ENCODE data around the gene RBM33. TPM values are rescaled to one million over a fixed set of nuclear protein-coding genes. Genes with fewer than 3 reads are reported as not detected.

RBM33 gene
- total and polyA plus RNA-seq, 9 of the 15 experiments (the other 6 are each of a cell fraction or from before 2014, with no cell fraction given): 4.4 to 80.7 (median 27.3) TPM

GRCh38 chr7:155644178-155644970, at the start of gene RBM33 (continued):
- no peak for TF ChIP-seq HINFP (tag; conservative IDR thresholded peaks at IDR 0.05; ENCODE audit: low read depth)
- TF ChIP-seq ZNF280A (IDR thresholded peaks at IDR 0.05; ENCODE audit: low read depth, partially characterized antibody): no peak
- TF ChIP-seq KHSRP (IDR thresholded peaks at IDR 0.05): no peak
- TF ChIP-seq NR0B1 (IDR thresholded peaks at IDR 0.05; ENCODE audit: partially characterized antibody): no peak
- TF ChIP-seq E2F4 (CRISPR knock-in tag; IDR thresholded peaks at IDR 0.05; ENCODE audit: low read depth): peak; percentile 55; the same call in 1 of the 2 replicates
- TF ChIP-seq HNRNPK (IDR thresholded peaks at IDR 0.05; ENCODE audit: low read depth, low read length, poor library complexity, severe bottlenecking): peak; percentile 75
- no peak for TF ChIP-seq PREB (CRISPR knock-in tag; IDR thresholded peaks at IDR 0.05)
- TF ChIP-seq RBM14 (IDR thresholded peaks at IDR 0.05; ENCODE audit: borderline replicate concordance, insufficient read depth, low read depth, low read length): no peak
- no peak; the same call in 1 of the 2 replicates for TF ChIP-seq CREB3 (tag; conservative IDR thresholded peaks at IDR 0.05; ENCODE audit: low read depth)
- no peak for TF ChIP-seq FOXM1 (IDR thresholded peaks at IDR 0.05; ENCODE audit: low read depth)
- peak; percentile 74; the same call in 1 of the 2 replicates for TF ChIP-seq FOXM1 (CRISPR knock-in tag; IDR thresholded peaks at IDR 0.05; ENCODE audit: low read depth)
- TF ChIP-seq EGR1 (conservative IDR thresholded peaks at IDR 0.05): peak; percentile 46
- TF ChIP-seq ZFP1 (CRISPR knock-in tag; IDR thresholded peaks at IDR 0.05): no peak
- TF ChIP-seq ETV5 (CRISPR knock-in tag; IDR thresholded peaks at IDR 0.05; ENCODE audit: low read depth): peak; percentile 63
- no peak for TF ChIP-seq ADNP (tag; IDR thresholded peaks at IDR 0.05)
- TF ChIP-seq CEBPG (CRISPR knock-in tag; IDR thresholded peaks at IDR 0.05): no peak
- 0 out of 4 replicates have a peak, but pooled peaks of 1 of the 2 experiments have one; percentile 16 for TF ChIP-seq CEBPG (tag; conservative IDR thresholded peaks at IDR 0.05 in 1 of 2, IDR thresholded peaks at IDR 0.05 in 1 of 2)
- no peak for TF ChIP-seq FOXK1 (CRISPR knock-in tag; IDR thresholded peaks at IDR 0.05; ENCODE audit: borderline replicate concordance)
- no peak for TF ChIP-seq MXI1 (IDR thresholded peaks at IDR 0.05; ENCODE audit: low read depth, low read length)

All from K562 (cell line).